ENCODE data around the gene RSBN1L.

Gene RSBN1L

GRCh38 chr7:77738871-77739270, 42.6 kb downstream of the RSBN1L start:
- DNase-seq (ENCODE audit: low read depth), result no peak
- H3K4me3 ChIP-seq (ENCODE audit: low read length), result no peak overlapping the region
- no peak for TF ChIP-seq CTCF (IDR thresholded peaks at IDR 0.05; ENCODE audit: insufficient read depth, low read depth, low read length, missing control alignments)

- no peak overlapping the region for H3K4me3 ChIP-seq (ENCODE audit: low read length)
- TF ChIP-seq CTCF (IDR thresholded peaks at IDR 0.05; ENCODE audit: insufficient read depth, low read depth, low read length, missing control alignments), result no peak
- DNase-seq (ENCODE audit: low read depth), result no peak
Observed at GRCh38 chr7:77740257-77740656, 44.0 kb downstream of the RSBN1L start.

- no peak overlapping the region for H3K4me3 ChIP-seq (ENCODE audit: low read length)
- DNase-seq (ENCODE audit: low read depth), result no peak
- TF ChIP-seq CTCF (IDR thresholded peaks at IDR 0.05; ENCODE audit: insufficient read depth, low read depth, low read length, missing control alignments), result no peak
Observed at GRCh38 chr7:77743518-77743917, 47.3 kb downstream of the RSBN1L start.

GRCh38 chr7:77745746-77746145, 49.5 kb downstream of the RSBN1L start:
- no peak for TF ChIP-seq CTCF (IDR thresholded peaks at IDR 0.05; ENCODE audit: insufficient read depth, low read depth, low read length, missing control alignments)

GRCh38 chr7:77746164-77746823, 50.0 kb downstream of the RSBN1L start:
- no peak overlapping the region for H3K4me3 ChIP-seq (ENCODE audit: low read length)
- TF ChIP-seq CTCF (IDR thresholded peaks at IDR 0.05; ENCODE audit: insufficient read depth, low read depth, low read length, missing control alignments), result no peak
- DNase-seq (ENCODE audit: low read depth), result no peak

More at GRCh38 chr7:77745746-77746145, 49.5 kb downstream of the RSBN1L start:
- no peak for DNase-seq (ENCODE audit: low read depth)
- H3K4me3 ChIP-seq (ENCODE audit: low read length), result no peak overlapping the region

GRCh38 chr7:77746824-77747165, 50.5 kb downstream of the RSBN1L start:
- no peak for DNase-seq (ENCODE audit: low read depth)
- no peak for TF ChIP-seq CTCF (IDR thresholded peaks at IDR 0.05; ENCODE audit: insufficient read depth, low read depth, low read length, missing control alignments)
- no peak overlapping the region for H3K4me3 ChIP-seq (ENCODE audit: low read length)

- DNase-seq (ENCODE audit: low read depth), result no peak
Observed at GRCh38 chr7:77747178-77747577, 50.9 kb downstream of the RSBN1L start.

More at GRCh38 chr7:77747178-77747577, 50.9 kb downstream of the RSBN1L start:
- H3K4me3 ChIP-seq (ENCODE audit: low read length), result no peak overlapping the region
- no peak for TF ChIP-seq CTCF (IDR thresholded peaks at IDR 0.05; ENCODE audit: insufficient read depth, low read depth, low read length, missing control alignments)
